Retinal pigment epithelial cell (primary cell): ENCODE data around the gene SAT1.

Experiments used
- DNase-seq: peaks from one replicate; pipeline ENCODE4 v3.0.0-alpha.2; 2010; ENCODE audit warnings: low read depth
- H3K4me3 ChIP-seq: 2 replicates; pipeline ENCODE4 v1.5.1; 2011; ENCODE audit warnings: mild to moderate bottlenecking, low read length, control low read depth, moderate library complexity
- TF ChIP-seq, protein P1 (sequence below): conservative IDR thresholded peaks from 2 replicates; pipeline ENCODE4 v1.5.1; 2011; ENCODE audit warnings: low read depth, low read length, control low read depth, inconsistent platforms

Gene SAT1

DNA sequence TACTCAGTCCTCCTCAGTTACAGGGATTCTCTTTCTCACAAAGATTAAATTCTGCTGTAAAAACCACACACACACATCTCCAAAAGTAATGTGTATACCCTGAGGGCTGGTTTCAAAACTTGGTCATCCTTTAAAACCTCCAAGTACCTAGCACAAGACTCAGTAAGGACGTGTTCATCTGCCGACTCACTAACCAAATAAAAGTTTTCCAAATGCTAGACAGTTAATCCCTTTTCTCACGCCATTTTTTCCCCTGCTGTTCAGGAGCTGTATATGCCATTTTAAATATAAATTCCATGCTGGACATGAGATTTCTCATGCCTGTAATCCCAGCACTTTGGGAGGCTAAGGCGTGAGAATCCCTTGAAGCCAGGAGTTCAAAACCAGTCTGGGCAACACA lies 3.9 kb upstream of the SAT1 start:
- no peak for DNase-seq
- H3K4me3 ChIP-seq = no peak overlapping the region
- TF ChIP-seq, protein P1, sequence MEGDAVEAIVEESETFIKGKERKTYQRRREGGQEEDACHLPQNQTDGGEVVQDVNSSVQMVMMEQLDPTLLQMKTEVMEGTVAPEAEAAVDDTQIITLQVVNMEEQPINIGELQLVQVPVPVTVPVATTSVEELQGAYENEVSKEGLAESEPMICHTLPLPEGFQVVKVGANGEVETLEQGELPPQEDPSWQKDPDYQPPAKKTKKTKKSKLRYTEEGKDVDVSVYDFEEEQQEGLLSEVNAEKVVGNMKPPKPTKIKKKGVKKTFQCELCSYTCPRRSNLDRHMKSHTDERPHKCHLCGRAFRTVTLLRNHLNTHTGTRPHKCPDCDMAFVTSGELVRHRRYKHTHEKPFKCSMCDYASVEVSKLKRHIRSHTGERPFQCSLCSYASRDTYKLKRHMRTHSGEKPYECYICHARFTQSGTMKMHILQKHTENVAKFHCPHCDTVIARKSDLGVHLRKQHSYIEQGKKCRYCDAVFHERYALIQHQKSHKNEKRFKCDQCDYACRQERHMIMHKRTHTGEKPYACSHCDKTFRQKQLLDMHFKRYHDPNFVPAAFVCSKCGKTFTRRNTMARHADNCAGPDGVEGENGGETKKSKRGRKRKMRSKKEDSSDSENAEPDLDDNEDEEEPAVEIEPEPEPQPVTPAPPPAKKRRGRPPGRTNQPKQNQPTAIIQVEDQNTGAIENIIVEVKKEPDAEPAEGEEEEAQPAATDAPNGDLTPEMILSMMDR = peak; percentile 27

DNA sequence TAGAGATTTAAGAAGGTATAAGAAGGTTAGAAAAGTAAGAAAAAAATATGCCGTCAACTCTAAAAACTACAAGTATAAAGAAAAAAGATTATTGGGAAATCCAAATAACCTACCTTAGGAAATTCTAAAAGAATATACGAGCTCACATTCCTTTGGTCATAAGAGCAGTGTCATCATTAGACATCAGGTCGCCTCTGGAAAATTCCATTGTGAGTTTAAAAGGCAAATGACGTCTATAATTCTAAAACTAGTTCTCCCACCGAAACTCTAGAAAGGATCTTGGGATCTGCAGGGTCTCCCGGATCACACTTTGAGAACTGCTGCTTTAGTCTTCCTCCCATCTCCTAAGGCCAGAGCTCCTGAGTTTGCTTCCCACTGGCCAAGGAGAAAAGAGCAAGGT lies 518 bp upstream of the SAT1 start:
- peak overlapping the region; percentile 50 for H3K4me3 ChIP-seq
- DNase-seq = no peak
- TF ChIP-seq, protein P1 = no peak

DNA sequence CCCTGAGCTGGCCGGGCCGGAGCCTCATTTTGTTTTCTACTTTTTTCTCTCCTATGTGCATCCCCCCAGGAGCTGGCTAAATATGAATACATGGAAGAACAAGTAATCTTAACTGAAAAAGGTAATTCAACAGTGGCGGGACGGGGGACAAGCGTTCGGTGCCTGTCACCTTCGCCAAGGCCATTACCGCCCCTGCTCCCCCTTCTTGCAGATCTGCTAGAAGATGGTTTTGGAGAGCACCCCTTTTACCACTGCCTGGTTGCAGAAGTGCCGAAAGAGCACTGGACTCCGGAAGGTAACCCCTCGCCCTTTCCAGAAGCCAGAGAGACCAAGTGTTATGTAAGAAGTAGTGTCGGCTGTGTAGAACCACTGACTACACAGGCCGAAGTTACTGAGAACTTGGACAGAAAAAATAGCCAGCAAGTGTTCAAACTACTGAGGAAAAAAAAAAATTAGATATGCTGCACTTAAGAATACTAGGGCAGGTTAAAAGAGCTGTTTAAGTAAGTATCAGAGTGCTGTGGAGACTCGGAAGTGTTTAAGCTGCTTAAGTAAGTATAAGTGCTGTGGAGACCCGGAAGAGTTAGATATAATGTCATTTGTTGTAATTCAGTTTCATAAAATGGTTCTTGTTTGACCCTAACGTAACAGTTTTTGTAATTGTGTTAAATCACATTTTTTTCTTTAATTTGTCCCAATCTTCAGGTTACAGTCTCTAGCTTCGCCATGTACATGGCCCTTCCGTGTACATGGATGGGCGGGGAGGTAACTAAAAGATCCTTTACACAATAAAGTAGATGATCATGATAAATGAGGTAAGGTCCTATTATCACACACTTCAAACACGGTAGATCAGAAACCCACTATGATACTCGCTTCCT lies 856 bp downstream of the SAT1 start:
- TF ChIP-seq, protein P1 = no peak
- H3K4me3 ChIP-seq = peak overlapping the region; percentile 84
- no peak for DNase-seq

DNA sequence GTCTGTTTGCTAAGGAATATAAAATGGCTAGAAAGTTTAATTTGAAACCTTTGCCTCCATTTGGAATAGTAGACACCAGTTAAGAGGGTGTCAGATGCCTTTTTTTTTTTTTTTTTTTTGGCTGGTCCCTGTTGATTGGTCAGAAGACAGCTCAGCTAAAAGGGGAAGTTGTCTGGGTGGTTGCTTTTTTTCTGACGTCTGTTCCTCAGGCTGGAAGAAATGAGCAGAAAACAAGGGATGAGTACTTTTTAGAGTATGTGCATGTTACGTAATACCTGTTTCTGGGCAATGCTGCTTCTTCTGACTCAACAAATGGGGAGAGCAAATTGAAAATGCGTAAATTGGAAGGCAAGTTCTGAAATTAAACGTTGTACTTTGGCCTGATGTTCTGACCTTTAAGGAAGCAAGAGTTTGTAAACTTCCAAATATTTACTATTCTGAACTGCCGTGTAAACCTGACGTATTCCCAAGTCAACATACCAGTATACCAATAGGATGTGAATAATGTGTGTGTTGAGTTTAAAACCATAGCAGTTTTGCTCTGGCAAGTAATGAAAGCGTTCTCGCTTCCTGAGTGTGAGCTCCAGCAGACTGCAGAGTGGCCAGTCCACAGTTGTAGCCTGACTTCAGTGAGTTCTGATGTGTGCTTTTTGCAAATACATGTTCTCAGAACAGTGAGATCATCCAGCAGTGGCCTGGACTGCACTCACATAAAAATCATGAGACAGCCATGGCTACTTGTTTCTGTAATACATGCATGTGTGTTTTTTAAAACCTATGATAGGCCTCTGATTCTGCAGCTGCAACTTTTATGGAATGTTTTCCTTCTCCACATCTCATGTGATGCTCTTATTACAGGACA lies 1.7 kb downstream of the SAT1 start:
- no peak for DNase-seq
- TF ChIP-seq, protein P1 = no peak
- H3K4me3 ChIP-seq = peak overlapping the region; percentile 84

DNA sequence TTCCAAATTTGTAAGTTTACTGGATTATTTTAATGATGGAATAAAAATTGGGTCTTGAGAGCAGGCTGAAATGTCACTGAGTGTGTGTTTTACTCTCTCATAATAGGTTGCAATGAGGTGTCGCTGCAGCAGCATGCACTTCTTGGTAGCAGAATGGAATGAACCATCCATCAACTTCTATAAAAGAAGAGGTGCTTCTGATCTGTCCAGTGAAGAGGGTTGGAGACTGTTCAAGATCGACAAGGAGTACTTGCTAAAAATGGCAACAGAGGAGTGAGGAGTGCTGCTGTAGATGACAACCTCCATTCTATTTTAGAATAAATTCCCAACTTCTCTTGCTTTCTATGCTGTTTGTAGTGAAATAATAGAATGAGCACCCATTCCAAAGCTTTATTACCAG lies 2.6 kb downstream of the SAT1 start:
- TF ChIP-seq, protein P1 = no peak
- H3K4me3 ChIP-seq = no peak overlapping the region
- no peak for DNase-seq

DNA sequence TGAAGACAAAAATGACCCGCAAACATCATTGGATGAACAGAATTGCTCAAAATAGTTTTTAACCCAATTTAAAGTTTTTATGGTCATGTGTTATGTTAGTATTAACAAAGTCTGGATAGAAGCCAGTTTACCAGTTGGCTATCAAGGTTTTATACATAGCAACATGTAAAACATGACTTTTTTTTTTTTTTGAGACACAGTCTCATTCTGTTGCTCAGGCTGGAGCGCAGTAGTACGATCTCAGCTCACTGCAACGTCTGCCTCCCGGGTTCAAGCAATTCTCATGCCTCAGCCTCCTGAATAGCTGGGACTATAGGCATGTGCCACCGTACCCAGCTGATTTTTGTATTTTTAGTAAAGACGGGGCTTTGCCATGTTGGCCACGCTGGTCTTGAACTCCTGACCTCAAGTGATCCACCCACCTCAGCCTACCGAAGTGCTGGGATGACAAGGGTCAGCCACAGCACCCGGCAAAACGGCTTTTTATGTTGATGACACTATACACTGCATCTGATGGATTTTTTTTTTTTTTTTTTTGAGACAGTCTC lies 3.4 kb downstream of the SAT1 start:
- H3K4me3 ChIP-seq = no peak overlapping the region
- TF ChIP-seq, protein P1 = no peak
- no peak for DNase-seq
